SJCRH30 (cell line): ENCODE measurements around the gene ASTN2. TPM values are rescaled to one million over a fixed set of nuclear protein-coding genes. Genes with fewer than 3 reads are reported as not detected.
"Not testable (repeated sequence)": the region's sequence is repeated elsewhere in the genome, so short reads cannot be mapped to it uniquely, and the experiment has no call there.

ENCODE experiments used
- DNase-seq, 2 experiments: peaks; one replicate each; pipeline ENCODE4 v3.0.0-alpha.2; 2015 to 2020
- H3K27ac ChIP-seq: fragments of 250-450 bp; sonication (Bioruptor Pico); 2 replicates; pipeline ENCODE4 v1.5.1; 2020; ENCODE audit warnings: mild to moderate bottlenecking, moderate library complexity
- H3K27me3 ChIP-seq: fragments of 250-450 bp; sonication (Bioruptor Pico); 2 replicates; pipeline ENCODE4 v1.5.1; 2020; ENCODE audit warnings: mild to moderate bottlenecking, moderate library complexity
- H3K36me3 ChIP-seq: fragments of 250-450 bp; sonication (Bioruptor Pico); 2 replicates; pipeline ENCODE4 v1.5.1; 2020; ENCODE audit warnings: mild to moderate bottlenecking, moderate library complexity
- H3K4me1 ChIP-seq: fragments of 250-450 bp; sonication (Bioruptor Pico); 2 replicates; pipeline ENCODE4 v1.5.1; 2020; ENCODE audit warnings: mild to moderate bottlenecking, moderate library complexity
- H3K4me3 ChIP-seq: fragments of 250-450 bp; sonication (Bioruptor Pico); 2 replicates; pipeline ENCODE4 v1.5.1; 2020; ENCODE audit warnings: mild to moderate bottlenecking, moderate library complexity
- H3K9me3 ChIP-seq: fragments of 250-450 bp; sonication (Bioruptor Pico); replicated peaks from 2 replicates; pipeline ENCODE4 v1.5.1; 2020; ENCODE audit warnings: mild to moderate bottlenecking, moderate library complexity
- total RNA-seq: library from RNA; depleted of rRNA; stranded (reverse); fragments of >200 nt; shearing (Covaris generic); gene quantifications from 2 replicates; pipeline ENCODE4 v1.2.3, GENCODE V29; 2014

Gene ASTN2
- total RNA-seq, 1 experiment from 2014 or later = 19.8 TPM

DNA sequence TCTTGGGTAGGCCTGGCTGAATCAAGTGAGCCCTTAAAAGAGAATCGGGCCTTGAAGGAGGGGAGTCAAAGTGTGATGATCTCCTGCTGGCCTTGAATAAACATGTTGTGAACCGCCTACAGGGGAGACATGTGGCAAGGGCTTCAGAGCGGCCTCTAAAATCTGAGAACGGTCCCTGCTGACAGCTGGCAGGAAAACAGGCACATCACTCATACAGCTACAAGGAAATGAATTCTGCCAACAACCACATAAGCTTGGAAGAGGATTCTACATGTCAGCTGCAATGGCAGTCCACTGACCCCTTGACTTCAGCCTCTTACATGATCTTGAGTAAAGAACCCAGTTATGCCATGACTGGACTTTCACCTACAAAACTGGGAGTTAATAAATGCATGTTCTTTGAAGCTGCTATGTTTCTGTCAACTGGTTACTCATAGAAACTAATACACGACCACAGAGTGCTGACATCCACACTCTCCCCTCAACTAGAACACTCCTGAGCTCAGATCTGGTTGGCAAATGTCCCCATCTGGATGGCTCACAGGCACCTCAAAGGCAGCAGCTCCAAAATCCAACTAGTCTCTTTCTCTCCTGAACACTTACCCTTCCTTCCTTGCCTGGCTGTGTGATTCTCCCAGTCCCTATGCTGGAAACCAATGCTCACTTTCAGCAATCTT, 333.1 kb downstream of the ASTN2 start:
- Histone ChIP-seq H3K27me3 (no peaks in the 10 kb centered on the region), H3K27ac (peak overlapping the region; percentile 92)
- DNase-seq = peak; percentile 89 to 96

DNA sequence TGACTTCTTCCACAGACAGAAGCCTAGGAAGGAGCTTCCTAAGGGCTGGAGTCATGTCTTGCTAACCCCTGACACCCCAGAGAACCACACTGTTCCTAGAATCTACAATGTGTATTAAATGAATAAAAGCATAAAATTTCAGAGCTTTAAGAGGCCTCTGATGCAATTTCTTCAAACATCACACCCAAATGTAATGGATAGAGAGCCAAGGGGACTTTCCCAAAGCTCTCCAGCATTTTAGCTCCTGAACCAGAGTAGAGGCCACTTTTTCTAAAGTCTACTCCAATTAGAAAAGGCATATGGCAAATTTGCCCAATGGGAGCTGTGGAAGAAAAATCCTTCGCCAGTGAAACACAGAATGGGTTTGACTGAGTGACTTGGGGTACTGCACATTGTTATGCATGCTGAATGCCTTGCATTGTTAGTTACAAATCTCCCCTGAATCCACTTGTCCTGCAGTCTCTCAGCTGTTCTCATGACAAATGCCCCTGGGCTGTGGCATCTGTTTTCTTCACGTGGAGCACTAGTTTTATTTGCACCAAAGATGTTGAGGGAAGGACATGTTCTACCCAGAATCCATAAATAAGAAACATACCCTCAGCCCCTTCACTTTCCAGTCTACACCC, 334.0 kb downstream of the ASTN2 start:
- Histone ChIP-seq H3K9me3 (no peaks in the 10 kb centered on the region), H3K4me1 (peaks cover 31% of the 10 kb centered on the region), H3K27ac (peak overlapping the region; percentile 92), H3K36me3 (no peaks in the 10 kb centered on the region), H3K4me3 (no peak overlapping the region), H3K27me3 (no peaks in the 10 kb centered on the region)
- DNase-seq = peak; percentile 91 to 97

More for the DNA sequence above, 333.1 kb downstream of the ASTN2 start:
- H3K4me1 ChIP-seq = peaks cover 31% of the 10 kb centered on the region
- no peaks in the 10 kb centered on the region for H3K9me3 ChIP-seq
- no peaks in the 10 kb centered on the region for H3K36me3 ChIP-seq
- no peak overlapping the region for H3K4me3 ChIP-seq

DNA sequence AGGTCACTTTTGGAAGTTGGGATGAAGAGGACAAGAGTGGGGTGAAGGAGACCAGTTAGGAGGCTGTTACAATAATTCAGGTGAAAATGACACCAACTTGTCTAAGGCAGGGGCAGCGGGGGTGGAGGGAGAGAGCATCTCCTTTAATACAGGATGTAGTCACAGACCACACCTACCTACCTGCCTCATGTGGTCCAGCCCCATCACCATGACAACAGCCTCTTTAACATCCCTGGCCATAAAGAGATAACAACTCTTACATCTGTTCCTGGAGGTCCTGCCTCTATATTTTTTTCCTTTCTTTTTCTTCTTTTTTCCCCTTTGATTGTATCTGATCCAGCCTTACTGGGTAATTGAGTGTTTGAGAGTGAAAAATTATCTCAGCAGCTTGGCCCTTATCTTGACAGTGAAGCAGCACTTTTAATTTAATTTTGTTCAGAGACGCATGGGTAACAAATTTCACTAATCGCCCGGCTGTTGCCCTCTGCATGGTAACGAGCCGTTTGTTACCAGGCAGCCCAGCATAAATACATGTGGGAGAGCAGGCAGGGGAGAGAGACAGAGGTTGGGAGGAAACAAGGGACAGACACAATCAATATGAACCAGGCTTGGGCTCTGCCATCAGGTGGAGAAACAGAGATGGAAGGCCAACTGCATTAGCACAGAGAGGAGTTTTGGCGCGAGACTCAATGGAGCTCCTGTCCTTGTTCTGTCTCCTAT, 338.1 kb downstream of the ASTN2 start:
- Histone ChIP-seq H3K36me3 (no peaks in the 10 kb centered on the region), H3K9me3 (no peaks in the 10 kb centered on the region), H3K4me1 (peaks cover 27% of the 10 kb centered on the region), H3K27me3 (no peaks in the 10 kb centered on the region), H3K4me3 (no peak overlapping the region), H3K27ac (no peak overlapping the region)
- DNase-seq = no peak

DNA sequence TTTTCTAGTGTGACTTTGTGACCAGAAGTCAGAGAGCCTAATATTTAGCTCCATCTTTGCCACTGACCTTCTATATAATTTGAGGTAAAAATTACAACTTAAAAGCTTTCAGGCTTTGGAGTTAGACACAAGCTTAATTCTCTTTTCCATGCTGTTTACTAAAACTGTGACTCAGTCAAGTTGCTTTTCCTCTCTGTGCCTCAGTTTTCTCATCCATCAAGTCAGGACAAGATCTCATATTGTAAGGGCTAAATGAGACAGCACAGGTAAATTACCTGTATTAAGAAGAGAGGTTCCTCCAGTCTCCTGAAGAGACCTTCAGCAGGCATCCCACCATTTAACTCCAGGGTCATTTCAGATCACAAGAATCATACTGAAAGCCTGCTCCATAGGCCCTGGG, 339.2 kb downstream of the ASTN2 start:
- no peak for DNase-seq
- Histone ChIP-seq H3K27me3 (no peaks in the 10 kb centered on the region), H3K4me1 (peaks cover 18% of the 10 kb centered on the region), H3K27ac (no peak overlapping the region), H3K9me3 (no peaks in the 10 kb centered on the region), H3K4me3 (no peak overlapping the region), H3K36me3 (no peaks in the 10 kb centered on the region)

DNA sequence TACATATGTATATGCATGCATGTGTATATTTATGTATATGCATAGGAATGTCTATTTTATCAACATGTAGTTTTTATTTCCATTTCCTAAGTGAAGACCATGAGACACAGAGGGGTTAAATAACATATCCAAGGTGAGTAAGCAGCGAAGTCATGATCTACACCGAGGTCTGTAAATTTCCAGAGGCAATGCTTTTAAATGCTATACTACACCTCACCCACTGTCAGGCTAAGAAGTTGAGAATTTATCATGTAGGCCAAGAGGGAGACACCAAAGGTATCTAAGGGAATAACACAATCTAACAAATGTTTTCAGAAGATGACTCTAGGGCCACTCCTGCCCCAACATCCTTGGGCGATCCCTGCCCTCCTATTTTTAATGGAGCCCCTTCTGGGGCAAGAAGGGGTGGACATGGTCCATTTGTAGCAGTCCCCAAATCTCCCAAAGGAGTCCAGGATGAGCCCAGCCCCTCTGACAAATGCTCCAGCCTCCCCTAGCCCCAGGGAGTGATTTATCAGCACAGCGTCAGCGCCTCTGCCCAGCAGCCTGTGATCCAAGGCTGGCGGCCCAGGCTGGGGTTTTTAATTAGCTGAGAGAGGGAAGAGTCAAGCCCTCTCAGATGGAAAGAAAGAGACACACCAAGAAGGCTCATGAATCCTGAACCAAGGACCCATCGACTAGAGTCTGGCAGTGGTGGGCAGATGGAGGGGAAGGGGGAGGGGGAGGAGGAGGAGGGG, 339.9 kb downstream of the ASTN2 start:
- H3K4me3 ChIP-seq = no peak overlapping the region
- H3K27ac ChIP-seq = no peak overlapping the region
- peaks cover 11% of the 10 kb centered on the region for H3K4me1 ChIP-seq
- no peaks in the 10 kb centered on the region for H3K9me3 ChIP-seq
- peak; percentile 33 to 51 for DNase-seq
- no peaks in the 10 kb centered on the region for H3K27me3 ChIP-seq
- no peaks in the 10 kb centered on the region for H3K36me3 ChIP-seq

DNA sequence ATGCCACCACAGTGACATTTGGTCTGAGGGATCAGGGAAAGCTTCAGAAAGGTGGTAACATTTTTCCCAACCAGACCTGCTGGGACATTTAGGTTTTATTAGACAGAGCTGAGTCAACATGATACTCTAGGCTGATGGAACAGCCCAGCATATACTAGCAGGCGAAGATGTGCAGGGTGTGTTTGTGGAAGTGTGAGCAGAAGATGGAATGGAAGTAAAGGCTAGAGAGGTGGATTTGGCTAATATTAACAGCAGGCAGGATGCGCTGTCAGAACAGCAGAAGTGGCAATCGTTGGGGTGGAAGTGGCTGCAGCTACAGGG, 340.6 kb downstream of the ASTN2 start:
- H3K27ac ChIP-seq = no peak overlapping the region
- DNase-seq = peak in 1 of 2 experiments; percentile 26
- no peaks in the 10 kb centered on the region for H3K9me3 ChIP-seq
- H3K4me1 ChIP-seq = peaks cover 11% of the 10 kb centered on the region
- H3K36me3 ChIP-seq = no peaks in the 10 kb centered on the region
- H3K4me3 ChIP-seq = no peak overlapping the region
- H3K27me3 ChIP-seq = no peaks in the 10 kb centered on the region

DNA sequence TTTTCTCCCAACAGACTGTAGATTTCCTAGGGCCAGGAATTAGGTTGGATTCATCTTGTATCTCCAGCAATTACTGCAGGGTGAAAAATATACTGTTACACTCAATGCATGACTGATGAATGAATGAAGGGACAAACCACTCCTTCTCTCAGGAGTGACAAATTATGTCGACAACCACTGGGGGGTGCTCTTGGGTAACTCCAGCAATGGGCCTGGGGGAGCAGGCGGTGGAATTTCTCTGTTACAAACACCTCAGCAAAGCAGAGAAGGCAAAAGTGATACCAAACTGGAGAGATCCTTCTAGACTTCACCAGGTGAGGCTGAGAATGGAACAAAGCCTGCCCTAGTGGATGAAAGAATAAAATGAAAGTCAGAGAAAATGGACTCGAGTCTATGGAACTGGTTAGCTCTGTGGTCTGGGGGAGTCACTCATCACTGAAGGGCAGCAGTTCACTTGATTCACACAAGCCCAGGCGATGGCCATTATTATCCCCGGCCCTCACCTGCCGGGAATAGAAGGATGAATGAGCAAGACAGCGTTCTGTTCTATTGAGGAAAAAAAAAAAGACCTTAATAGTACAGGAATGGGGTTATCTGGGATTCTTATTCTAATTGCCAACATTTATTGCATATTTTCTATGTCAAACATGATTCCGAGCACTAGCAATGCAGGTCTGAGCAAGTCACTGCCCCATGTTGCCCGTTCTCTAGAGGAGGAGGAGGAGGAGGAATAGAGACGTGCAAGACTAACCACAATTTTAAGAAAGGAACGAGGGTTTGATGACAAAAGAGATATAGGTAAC, 341.1 kb downstream of the ASTN2 start:
- Histone ChIP-seq H3K27ac (no peak overlapping the region), H3K4me3 (no peak overlapping the region)
- DNase-seq = peak; percentile 67 to 87

DNA sequence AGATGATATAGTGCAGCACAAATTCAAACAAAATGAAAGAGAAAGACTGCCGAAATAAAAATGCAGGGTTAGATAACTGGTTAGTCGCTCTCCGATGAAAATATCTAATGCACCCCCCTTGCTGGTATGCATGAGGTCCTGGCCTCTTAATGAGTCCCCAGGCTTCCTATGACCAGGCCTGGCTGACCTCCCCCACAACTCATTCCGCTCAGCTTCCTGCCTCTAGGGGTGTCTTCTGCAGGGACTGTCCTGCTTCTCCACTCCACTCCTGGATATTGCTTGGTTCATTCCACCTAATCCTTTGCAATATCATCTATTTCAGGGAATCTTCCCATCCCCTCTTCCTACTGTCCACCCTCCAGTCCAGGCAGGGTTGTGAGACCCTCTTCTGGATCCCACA, 341.8 kb downstream of the ASTN2 start:
- no peaks in the 10 kb centered on the region for H3K9me3 ChIP-seq
- no peak overlapping the region for H3K4me3 ChIP-seq
- no peak for DNase-seq
- no peaks in the 10 kb centered on the region for H3K27me3 ChIP-seq
- no peak overlapping the region for H3K27ac ChIP-seq
- H3K36me3 ChIP-seq = no peaks in the 10 kb centered on the region
- H3K4me1 ChIP-seq = peaks cover 11% of the 10 kb centered on the region

More for the DNA sequence above, 341.1 kb downstream of the ASTN2 start:
- peaks cover 11% of the 10 kb centered on the region for H3K4me1 ChIP-seq
- no peaks in the 10 kb centered on the region for H3K9me3 ChIP-seq
- no peaks in the 10 kb centered on the region for H3K27me3 ChIP-seq
- H3K36me3 ChIP-seq = no peaks in the 10 kb centered on the region

DNA sequence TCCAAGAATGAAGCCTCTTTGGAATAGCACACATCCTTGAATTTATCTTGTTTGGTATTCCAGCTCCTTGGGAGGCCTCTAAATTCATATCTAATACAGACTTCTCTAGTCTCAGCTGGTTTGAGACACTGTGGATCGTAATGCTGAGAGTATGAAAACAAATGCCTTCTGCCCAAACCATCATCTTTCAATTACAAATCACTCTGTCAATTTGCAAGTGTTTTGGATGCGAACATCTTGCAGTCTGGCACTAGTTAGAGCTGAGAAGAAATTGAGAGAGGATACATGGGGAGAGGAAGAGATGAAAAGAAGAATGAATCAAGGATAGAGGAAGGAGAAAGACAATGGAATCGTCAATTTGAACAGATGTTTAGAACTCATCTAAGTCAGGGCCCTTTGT, 342.6 kb downstream of the ASTN2 start:
- Histone ChIP-seq H3K4me1 (peaks cover 11% of the 10 kb centered on the region), H3K9me3 (no peaks in the 10 kb centered on the region), H3K27ac (no peak overlapping the region), H3K4me3 (no peak overlapping the region), H3K27me3 (no peaks in the 10 kb centered on the region), H3K36me3 (no peaks in the 10 kb centered on the region)
- no peak for DNase-seq

DNA sequence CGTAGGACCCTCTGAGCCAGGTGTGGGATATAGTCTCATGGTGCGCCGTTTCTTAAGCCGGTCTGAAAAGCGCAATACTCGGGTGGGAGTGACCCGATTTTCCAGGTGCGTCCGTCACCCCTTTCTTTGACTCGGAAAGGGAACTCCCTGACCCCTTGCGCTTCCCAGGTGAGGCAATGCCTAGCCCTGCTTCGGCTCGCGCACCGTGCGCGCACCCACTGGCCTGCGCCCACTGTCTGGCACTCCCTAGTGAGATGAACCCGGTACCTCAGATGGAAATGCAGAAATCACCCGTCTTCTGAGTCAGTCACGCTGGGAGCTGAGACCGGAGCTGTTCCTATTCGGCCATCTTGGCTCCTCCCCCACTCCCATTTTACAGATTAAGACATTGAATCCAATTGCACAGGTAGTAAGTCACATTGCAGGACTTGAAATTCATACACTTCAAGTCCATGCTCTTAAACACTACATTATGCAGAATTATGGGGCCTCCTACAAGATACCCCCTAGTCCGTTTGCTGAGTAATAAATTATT, 343.1 kb downstream of the ASTN2 start:
- H3K4me1 ChIP-seq = peaks cover 11% of the 10 kb centered on the region
- not testable (repeated sequence) for H3K27ac ChIP-seq, H3K36me3 ChIP-seq, H3K9me3 ChIP-seq, H3K27me3 ChIP-seq, H3K4me3 ChIP-seq, DNase-seq

DNA sequence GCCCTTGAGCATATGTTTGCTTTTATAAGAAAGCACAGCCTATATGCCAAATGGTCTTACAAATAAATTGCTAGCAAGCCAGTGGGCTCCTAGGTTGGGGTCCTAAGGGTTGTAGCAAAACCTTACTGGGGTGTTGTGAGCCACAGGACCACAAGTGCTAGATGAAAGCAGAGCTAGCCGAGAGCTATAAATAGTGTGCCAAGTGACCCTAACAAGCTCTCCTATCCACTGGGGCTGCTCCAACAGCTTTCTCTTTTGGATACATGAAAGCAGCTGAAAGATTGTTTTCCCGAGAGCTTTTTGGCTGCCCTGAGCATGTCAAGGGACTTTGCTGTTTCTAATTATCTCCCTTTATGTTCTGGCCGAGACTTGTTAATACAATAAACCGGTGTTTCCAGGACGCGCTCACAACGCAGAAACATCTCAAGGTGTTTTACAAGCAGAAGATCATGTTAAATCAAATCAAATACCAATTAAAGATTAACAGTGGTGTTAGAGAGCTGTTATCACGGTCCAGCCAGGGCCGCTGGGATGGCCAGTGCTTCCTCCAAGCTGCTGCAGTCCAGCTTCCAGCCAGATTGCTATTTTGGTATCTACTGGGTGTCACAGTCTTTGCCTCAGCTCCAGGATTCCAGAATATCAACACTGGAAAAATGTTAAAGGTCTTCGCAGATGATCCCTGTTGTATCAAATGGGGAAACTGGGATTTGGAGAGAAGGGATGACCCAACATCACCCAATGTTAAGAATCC, 351.0 kb downstream of the ASTN2 start:
- H3K4me1 ChIP-seq = no peaks in the 10 kb centered on the region
- H3K4me3 ChIP-seq = no peak overlapping the region
- no peaks in the 10 kb centered on the region for H3K27me3 ChIP-seq
- H3K27ac ChIP-seq = no peak overlapping the region
- H3K36me3 ChIP-seq = no peaks in the 10 kb centered on the region; the same call in 1 of the 2 replicates
- no peaks in the 10 kb centered on the region; the same call in 1 of the 2 replicates for H3K9me3 ChIP-seq
- DNase-seq = no peak

DNA sequence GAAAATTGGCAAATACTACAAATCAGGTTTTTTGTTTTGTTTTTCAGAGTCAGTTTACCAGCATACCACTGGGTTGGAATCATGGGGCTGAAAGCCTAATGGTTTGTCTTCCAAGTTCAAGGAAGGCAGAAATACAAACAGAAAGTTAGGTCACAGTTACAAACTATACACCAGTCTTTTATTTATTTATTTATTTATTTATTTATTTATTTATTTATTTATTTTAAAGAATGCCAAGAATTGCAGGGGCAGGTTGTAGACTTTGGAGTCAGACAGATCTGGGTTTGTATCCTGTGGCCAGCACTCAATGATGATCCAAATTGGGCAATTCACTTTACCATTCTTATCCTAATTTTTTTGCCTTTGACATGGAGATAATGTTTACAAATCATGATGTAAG, 353.9 kb downstream of the ASTN2 start:
- H3K36me3 ChIP-seq = no peaks in the 10 kb centered on the region; the same call in 1 of the 2 replicates
- H3K4me3 ChIP-seq = no peak overlapping the region
- no peak for DNase-seq
- H3K9me3 ChIP-seq = no peaks in the 10 kb centered on the region; the same call in 1 of the 2 replicates
- H3K27me3 ChIP-seq = no peaks in the 10 kb centered on the region
- H3K27ac ChIP-seq = no peak overlapping the region
- no peaks in the 10 kb centered on the region for H3K4me1 ChIP-seq

DNA sequence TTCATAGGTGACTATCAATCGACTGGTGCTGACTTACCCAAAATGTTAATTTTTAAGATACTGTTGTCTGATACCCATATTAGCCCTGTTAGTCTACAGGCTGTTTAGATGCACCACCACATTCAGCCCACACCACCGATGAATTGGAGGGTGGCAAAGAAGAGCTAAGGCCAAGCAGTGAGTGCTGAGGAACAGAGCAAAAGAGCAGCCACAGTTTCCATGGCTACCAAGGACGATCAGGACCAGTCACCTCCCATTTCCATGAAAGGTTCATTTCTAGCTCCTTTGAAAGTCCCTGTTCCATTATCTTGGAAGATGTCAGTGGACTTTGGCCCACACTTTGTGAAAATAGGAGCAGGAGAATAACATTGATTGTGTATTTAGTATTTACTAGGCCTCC, 364.9 kb downstream of the ASTN2 start:
- H3K27me3 ChIP-seq = no peaks in the 10 kb centered on the region
- no peaks in the 10 kb centered on the region for H3K4me1 ChIP-seq
- no peak for DNase-seq
- no peaks in the 10 kb centered on the region for H3K36me3 ChIP-seq
- no peak overlapping the region for H3K27ac ChIP-seq
- no peak overlapping the region for H3K4me3 ChIP-seq
- H3K9me3 ChIP-seq = no peaks in the 10 kb centered on the region
